Stimulated activated naive CD4-positive, alpha-beta T cell (primary cell): Measurements from ENCODE around the gene PEF1.
"Not testable (repeated sequence)": the region's sequence is repeated elsewhere in the genome, so short reads cannot be mapped to it uniquely, and the experiment has no call there.

ENCODE experiments used
- DNase-seq, 6 experiments: peaks; one replicate each; lab custom pipeline; 2025; lab: John Stamatoyannopoulos, UW

Gene PEF1

DNA sequence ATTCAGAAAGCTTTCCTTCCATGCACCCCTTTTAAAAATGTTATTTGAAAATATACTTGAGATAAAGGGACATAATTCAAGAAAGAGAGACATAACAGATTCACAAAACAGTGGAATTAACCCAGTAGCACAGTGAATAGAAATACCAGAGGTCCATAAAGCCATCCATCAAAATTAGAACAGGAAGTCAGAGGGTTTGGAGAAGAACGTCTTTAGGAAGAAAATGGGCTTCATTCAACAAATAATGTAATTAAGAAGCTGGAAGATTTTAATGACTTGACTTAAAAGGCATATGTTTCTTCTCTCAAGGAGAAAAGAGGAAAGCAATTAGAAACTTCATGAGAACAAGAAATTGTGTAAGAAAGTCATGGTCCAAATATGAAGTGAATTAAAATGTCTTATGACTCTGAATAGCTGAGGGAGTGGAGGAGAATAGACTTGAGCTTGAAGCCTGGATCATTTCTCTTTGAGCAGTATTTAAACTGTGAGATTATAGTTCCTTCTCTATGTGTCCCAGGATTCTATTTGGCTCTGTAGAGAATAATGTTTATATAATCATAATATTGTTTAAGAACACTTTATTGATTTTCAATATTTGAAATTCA, 35.1 kb downstream of the PEF1 start:
- no peak for DNase-seq

DNA sequence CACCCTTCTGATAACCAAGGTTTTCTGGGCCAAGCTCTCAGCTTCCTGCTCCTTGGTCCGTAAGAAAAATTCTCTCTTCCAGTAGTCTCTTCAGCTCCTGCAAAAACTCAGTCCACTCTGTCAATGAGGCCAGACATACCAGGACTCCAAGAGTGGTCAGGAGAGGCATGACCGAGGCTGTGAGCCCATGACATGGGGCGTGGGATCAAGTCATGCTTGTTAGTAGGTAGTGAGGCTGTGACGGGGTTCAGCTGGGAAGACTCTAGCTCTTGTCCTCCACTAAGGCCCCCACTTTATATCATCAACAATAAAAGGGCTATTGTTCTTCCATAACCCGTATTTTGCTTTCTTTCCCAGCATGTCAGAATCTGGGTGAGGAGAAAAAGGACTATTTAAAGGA, 37.3 kb downstream of the PEF1 start:
- no peak for DNase-seq

GRCh38 chr1:31605908-31606427, 38.7 kb downstream of the PEF1 start:
- DNase-seq = no peak

DNA sequence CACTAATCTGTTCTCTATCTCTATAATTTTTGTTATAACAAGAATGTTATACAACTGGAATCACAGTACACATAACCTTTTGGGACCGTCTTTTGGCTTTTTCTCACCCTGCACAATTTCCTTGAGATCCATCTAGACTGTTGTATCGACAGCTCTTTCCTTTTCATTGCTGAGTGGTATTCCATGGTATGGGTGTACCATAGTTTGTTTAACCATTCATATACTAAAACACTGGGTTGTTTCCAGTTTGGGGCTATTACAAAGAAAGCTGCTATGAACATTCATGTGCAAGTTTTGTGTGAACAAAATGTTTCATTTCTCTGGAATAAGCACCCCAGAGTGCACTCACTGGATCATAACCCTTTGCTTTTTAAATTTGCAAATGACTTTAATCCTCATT, 42.6 kb downstream of the PEF1 start:
- DNase-seq = no peak

GRCh38 chr1:31600641-31601040, 44.0 kb downstream of the PEF1 start:
- DNase-seq = no peak

DNA sequence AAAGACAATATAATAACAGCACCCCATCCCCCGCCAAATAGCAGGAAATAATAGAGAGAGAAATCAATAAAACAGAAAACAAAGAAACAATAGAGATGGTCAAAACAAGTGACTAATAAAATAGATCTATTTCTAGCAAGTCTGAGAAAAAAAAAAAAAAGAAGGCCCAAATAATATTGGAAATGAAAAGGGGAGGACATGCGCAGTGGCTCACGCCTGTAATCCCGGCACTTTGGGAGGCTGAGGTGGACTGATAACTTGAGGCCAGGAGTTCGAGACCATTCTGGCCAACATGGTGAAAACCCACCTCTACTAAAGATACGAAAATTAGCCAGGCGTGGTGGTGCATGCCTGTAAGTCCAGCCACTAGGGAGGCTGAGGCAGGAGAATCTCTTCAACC, 45.7 kb downstream of the PEF1 start:
- DNase-seq = no peak

DNA sequence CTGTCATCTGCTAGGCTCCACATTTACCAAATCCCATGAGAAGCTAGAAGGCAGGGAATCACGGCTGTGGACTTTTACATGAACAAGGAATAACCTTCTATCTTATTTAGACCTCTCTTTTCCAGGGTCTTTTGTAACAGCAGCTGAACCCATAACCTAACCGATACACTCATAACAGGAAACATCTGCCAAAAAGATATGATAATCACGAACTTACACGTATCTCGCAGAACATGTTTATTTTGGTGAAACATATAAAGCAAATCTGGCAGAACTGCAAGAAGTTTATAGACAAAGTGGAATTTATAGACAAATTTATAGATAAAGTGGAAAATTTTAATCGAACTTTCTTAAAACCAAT, 48.0 kb downstream of the PEF1 start:
- DNase-seq = no peak

DNA sequence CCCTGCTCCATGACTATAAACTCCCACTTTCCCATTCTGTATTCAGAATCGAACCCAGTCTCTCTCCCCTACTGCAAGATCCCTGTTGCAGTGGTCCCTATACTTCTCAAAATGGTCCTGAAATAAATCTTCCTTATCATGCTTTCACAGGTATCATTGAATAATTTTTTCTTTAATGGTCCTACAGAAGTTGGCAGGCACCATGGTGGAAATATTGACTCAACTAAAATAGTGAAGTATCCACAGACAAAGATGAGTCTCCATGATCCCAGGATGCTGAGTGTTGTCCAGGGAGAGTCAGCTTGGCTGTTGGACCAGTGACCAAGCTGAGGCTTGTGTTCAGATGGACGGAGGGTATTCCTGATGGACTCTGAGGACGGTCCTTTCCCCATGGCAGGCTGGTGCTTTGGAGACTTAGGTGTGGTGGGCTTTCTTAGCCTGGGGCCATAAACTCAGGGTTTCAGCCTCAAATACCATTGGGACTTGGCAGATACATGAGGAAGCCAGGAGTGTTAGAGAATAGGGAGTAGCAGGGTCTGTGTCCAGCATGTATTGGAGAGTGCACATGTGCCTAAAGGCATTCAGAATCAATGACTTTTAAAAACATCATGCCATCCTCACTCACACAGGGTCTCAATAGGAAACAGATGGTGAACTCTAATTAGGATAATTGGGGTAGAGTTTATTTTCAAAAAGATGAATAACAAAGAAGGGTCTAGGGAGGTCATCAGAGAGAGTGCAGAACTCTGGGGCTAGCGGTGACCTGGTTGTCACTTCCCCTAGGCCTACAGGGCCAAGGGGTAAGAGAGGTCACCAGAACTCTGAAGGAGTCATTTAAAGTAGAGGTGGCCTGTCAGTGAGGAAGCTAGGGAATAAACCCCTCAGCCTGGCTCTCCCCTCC, 48.6 kb downstream of the PEF1 start:
- DNase-seq = no peak

DNA sequence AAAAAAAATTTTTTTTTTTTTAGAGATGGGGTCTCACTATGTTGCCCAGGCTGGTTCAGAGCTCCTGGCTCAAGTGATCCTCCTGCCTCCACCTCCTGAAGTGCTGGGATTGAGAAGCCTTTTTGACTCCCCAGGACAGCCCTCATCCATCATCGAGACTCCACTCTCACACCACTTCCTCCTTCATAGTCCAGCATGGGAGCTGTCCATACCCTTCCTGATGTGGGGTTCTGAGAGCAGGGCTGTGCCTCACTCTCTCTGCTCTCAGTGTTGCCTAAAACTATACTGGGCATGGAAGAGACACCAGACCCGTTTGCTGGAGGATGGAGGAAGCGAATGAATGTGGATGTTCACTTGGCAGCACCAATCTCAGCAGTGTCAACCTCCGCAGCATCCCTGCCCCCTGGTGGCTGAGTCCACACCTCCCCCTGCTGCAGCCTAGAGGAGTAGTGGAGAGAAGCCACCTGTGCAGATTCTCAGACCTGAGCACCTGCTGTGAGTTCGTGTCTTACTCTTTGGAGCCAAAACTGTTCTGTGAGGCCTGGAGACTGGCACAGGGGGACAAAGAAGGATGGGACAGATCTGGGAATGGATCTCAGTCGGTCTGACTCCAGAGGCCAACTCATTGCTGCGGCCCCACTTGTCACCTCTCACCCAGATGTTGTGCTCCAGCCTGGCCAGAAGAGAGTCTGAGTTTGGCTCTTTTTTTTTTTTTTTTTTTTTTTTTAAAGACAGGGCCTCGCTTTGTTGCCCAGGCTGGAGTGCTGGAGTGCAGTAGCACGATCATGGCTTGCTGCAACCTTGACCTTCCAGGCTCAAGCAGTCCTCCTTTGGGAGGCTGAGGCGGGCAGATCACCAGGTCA, 50.7 kb downstream of the PEF1 start:
- DNase-seq = peak in 5 of 6 experiments; percentile 22 to 59 (median 51)

- no peak for DNase-seq
These were observed 51.5 kb downstream of the PEF1 start for GRCh38 chr1:31593136-31593665.

GRCh38 chr1:31592132-31592531, 52.5 kb downstream of the PEF1 start:
- DNase-seq = no peak

DNA sequence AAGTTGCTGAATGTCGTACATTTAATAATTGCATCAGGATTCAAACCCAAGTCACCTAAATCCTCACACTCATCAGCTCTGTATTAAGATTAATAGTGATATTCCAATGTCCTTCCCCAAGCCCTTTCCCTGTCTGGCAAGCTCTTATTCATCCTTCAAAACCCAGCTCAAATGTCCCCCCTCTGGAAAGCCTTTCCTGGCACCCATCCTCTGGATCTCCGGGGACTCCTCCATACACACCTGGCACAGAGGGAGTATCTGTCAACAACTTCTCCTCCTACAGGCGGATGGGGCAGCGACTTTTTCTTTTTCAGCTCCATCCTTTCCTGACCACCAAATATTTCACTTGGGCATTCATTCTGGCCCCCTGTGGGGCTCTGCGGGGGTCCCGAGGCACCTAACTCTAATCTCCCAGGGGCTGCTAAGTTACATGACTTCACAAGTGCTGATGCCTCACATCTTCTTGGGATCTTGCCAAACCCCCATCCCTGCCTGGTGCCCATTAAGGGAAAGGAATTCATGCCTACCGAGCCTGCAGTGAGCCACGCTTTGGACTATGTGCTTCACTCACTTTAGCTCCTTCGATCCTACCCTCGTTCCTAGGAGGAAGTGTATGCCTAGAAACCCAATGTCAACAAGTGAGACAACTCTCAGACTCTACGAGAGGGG, 53.1 kb downstream of the PEF1 start:
- no peak for DNase-seq

DNA sequence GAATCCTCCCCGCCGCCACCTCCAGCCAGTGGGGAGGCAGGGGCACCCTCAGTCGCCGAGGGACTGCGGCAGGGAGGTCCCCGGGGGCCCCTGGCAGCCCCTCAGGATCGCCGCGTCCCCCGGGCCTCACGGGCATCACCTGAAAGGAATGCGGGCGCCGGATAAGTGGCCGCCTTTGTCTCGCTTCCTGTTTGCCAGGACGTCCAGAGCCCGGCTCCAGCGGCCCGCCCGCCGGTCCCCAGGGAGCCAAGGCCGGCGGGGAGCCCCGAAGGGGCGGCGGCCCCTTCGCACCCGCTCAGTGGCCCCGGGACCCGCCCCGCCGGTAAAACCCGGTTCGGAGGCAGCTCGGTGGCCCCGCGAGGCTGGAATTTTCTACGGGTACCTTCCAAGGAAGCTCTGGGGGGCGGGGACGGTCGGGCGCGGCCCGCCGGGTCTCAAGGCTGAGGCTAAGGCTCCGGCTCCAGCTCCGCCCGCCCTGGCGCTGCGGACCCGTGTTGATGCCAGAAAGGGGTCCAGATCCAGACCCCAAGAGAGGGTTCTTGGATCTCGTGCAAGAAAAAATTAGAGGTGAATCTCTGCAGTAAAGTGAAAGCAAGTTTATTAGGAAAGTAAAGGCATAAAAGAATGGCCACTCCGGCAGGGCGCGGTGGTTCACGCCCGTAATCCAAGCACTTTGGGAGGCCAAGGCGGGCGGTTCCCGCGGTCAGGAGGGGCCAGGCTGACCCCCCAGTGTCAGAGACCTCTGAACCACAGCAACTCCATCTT, 55.7 kb downstream of the PEF1 start:
- DNase-seq = no peak

DNA sequence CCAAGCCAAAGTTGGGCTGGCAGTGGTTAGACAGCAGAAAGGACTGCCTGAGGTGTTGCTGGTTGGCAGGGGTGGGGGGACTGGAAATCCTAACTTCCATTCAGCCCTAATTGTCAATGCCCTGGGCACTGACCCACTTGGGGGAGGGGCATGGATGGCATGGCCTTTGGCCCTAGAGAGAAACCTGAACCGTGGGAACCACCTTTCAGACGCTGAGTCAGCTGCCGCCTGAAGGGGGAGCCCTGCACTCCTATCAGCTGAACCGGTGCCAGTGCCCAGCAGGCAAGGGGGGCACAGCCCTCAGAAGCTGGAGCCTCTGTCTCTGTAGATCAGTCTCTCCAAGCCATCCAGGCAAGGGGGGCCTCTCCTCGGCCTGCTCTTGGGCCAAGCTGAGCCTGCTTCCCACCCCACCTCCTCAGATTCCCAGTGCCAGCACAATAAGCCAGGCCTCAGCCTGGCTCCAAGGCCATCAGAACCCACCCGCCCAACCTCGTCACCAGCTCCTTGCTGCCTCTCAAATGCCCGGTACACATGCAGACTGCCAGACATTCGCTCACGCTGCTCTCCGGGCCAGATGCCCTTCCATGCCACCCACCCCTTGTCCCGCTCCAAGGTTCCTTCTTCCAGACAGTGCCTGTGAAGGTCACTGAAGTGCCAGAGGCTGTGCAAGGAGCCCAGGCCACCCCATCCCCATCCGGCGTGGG, 56.8 kb downstream of the PEF1 start:
- peak in 2 of 6 experiments; percentile 8 to 10 for DNase-seq

- not testable (repeated sequence) for DNase-seq
These were observed 57.4 kb downstream of the PEF1 start for GRCh38 chr1:31587328-31587699.

DNA sequence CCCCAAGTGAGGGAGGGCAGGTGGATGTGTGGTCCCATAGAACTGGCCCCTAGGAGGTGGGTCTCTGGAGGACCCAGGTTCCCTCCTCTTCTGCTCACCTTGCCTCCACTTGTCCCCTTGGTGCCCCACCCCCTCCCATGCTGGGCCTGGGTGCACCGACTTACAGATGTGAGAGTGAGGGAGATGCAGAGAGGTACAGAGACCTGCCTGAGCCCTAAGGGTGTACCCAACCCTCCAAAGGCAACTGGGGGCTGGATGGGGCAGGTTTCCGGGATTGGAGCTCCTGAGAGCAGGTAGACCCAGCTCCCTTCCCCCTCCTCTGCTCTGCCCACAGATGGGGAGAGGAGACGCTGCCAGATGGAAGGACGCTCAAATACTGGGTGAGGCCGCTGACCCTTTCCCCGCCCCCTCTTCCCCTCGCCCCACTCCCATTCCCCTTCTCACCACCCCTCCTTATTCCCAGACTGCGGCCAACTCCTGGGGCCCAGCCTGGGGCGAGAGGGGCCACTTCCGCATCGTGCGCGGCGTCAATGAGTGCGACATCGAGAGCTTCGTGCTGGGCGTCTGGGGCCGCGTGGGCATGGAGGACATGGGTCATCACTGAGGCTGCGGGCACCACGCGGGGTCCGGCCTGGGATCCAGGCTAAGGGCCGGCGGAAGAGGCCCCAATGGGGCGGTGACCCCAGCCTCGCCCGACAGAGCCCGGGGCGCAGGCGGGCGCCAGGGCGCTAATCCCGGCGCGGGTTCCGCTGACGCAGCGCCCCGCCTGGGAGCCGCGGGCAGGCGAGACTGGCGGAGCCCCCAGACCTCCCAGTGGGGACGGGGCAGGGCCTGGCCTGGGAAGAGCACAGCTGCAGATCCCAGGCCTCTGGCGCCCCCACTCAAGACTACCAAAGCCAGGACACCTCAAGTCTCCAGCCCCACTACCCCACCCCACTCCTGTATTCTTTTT, 58.0 kb downstream of the PEF1 start:
- no peak for DNase-seq

DNA sequence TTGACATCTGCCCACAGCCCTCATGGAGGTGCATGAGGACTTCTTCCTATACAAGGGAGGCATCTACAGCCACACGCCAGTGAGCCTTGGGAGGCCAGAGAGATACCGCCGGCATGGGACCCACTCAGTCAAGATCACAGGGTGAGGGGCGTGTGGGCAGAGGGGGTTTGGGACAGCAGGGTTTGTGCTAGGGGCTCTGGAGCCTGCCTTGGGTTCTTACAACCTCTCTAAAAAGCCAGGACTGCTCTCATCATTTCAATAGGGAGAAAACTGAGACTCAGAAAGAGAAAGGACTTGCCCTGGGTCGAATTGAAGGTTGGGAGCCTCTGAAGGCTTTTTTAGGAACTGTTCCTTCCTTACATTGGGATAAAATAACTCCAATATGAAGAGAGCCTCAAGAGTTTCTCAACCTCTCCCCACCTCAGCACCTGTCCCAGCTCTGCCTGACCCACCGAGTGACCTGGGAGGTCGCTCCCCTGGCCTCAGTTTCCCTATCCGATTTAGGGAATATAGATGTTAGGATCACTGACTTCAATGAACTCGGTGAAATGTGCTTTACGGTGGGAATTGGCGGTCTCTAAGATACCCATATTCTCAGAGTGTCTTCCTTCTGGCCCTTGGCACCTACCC, 58.8 kb downstream of the PEF1 start:
- no peak for DNase-seq

DNA sequence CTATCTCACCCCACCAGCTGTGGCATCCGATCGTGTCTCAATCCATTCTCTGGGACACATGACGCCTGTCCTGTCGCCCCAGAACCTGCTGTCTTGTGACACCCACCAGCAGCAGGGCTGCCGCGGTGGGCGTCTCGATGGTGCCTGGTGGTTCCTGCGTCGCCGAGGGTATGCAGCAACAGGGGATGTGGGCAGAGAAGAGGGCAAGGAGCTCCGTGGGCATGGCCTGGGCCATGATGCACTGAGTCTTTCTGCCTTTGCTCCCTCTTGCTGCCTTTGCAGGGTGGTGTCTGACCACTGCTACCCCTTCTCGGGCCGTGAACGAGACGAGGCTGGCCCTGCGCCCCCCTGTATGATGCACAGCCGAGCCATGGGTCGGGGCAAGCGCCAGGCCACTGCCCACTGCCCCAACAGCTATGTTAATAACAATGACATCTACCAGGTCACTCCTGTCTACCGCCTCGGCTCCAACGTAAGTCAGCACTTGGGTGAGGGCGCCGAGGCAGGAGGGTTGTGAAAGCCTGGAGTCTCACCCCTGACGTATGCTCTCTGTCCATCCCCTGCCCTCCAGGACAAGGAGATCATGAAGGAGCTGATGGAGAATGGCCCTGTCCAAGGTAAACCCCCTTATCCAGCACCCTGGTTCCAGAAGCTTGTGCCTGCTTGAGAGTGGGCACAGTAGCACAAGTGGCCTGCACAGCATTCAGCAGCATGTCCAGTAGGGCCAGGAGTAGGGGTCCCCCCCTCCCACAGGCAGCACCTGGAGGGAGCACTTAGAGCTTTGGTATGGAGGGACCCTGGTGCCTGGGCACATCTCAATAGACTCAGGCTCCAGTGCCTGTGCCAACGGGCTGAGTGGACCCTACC, 59.6 kb downstream of the PEF1 start:
- DNase-seq = no peak
